ENCODE measurements around the gene CLEC16A.
"Not testable (repeated sequence)": the region's sequence is repeated elsewhere in the genome, so short reads cannot be mapped to it uniquely, and the experiment has no call there.

Gene CLEC16A

DNA sequence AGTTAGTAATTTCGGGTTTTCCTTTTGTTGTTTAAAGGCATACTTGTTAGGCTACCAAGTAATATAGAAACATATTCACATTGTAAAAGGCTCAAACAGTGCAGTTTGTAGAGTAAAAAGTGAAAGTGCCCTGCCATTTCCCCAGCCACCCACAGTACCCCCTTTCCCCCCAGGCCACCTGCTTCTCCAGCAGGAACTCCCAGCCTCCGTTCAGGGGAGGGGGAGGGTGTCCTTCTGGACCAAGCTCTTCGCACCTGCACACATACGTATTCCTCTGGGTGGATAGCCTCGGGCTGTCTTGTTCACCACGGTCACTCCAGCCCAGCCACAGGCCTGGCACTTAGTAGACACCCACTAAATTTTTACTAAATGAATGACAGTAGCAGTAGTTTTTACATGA, 144.5 kb downstream of the CLEC16A start:
- no peak for DNase-seq

DNA sequence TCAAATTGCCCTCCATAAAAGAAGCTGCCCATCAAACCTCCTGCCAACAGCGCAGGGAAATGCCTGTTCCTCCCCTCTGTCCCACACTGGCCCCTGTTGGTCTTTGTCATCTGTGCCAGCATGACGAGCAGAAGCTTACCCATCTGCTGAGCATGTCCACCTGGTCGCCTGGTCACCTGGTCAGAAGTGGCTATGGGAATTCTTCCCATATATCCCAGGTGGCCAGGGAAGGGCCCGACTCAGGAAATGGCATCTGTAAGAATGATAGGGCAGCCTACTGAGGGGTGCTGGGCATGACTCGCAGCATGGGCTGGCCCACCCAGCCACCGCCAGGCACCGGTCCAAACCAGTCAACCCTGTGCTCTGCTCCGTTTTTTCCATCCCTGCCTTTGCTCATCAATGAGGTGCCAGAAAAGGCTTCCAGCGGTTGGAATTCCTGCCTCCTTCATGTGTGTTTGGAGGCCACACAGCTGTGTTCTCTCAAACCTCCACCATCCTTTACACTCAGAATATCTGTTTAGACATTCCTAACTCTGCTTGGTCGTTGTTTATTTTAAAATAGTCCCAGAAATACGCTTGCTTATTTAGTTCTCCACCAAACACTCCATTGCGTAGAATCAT, 145.2 kb downstream of the CLEC16A start:
- DNase-seq = no peak

DNA sequence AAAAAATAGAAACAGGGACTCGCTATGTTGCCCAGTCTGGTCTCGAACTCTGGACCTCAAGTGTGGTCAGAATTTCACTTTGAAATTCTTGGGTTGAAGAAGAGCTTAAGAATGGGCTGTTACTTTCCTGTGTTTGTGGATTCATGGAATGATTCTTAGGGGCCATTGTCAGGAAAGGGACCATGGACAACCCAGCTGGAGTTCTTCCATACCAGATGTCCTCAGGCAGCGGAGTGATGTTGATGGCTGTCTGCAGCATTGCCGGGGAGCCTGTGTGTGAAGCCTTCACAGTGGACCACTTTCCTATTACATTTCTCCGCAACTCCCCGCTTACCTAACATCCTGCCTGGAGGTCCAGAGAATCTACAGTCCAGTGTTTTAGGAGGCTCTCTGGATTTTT, 145.9 kb downstream of the CLEC16A start:
- no peak for DNase-seq

DNA sequence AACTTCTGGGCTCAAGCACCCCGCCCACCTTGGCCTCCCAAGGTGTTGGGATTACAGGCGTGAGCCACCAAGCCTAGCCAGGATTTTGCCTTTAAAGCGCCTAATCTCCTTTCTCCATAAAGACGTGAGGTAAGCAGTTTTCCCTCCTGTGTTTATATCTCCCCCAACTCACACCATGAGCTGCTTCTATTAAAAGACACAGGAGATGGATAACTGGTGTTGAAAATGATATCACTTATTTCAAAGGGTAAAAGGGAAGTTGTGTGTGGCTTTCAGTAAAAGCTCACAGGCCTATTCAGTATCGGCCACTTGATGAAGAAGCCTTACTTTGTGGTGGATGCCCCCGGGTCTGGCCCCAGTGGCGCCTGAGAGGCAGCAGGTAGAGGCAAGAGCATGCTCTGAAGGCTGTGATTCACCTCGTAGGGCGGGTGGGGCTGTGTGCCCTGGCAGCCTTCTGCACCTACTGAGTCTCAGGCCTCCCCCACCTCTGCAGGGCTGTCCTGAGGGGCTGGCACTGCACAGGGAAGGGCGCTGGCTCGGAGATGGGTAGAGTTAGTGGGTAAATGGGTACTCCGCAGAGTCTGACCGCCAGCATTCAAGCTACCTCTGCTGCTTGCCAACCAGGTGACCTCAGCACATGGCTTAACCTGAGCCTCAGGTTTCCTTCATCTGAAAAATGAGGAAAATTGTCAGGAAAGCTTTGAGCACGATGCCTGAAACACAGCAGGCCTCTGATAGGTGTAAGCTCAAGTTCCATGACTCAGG, 146.8 kb downstream of the CLEC16A start:
- DNase-seq = no peak

DNA sequence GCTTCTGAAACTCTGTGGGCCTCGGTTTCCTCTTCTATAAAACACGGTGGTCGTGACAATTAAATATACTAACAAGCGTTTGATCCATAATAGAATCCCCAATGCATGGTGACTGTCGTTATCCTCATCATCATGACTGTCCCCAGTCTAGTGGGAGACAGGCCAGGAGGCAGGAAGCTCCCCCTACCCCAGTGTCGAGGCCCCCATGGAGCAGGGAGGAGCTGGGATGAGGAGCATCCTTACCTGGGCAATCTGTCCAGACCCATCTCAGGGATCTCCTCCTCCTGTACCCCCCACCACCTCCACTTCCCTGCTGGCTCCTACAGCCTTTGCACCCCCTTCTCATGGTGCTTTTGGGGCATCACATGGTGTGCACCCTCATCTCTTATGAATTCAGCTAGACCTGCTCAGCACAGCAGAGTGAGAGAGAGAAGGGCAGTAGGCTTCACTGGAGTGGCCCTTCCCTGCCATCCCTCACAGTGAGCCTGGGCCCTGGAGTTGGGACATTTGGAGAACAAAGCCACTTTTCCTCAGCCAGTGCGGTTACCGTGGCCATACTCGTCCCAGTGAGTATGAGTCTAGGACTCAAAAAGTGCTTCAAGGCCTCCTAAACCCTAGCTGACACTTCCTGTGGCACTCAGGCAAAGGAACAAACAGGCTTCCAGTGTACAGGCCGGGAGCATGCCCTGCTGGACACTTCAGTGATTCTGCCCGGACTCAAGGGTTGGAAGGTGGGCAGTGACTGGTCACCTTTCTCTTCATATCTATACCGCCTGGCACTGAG, 148.6 kb downstream of the CLEC16A start:
- DNase-seq = no peak

DNA sequence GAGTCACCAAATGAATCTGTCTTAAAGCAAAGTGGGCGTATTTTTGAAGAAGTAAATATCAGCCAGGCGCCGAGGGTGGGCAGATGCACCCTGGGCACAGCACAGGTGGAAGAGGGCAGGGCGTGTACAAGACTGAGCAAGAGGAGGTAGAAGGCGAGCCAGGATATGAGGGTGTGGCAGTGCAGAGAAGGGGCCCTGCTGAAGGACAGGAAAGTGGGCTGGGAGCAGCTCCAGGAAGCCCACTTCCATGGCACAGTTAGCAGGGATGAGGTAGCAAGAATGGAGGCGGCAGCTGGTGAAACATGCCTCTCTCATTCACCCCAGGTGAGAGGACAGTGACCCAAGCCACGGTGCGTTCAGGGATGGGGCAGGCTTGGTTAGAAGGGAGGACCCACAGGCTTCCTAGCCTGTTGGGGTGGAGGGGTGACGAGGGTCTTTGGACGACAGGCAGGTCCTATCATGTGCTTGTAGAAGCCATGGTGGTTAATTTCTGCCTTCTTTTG, 149.3 kb downstream of the CLEC16A start:
- DNase-seq = no peak

DNA sequence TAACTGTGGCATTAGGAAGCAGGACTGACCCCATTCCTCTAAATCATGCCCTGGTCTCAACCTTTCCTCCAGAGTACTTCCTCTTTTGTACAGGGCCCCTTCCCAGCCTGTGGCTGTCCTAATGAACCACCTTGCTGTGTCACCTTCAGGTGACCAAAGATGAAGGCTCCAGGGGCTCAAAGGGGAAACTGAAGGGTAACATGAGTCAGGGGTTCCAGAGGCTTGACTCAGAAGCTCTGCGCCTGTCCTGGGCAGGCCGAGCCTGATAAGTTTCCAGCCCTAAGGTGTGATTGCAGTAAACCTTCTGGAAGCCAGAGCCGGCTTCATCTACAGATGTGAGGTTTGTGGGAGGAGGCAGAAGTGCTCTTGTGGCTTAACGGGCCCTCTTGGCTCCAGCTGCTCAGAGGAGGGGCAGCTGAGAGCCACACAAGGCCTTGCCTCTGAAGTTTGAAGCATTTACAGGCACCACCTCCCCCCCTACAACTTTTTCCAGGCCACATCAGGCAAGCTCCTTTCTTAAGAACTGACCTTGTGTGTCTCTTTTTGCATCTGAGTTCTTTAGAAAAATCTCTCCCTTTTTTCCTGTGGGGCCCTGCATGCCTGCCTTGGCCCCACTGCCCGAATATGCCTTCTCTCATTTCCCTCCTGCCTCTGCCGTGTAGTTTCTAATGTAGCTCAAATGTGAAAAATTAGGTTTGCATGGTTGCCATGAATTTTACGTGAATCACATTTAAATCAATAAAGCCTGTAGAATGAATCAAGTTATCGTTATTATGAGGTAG, 149.9 kb downstream of the CLEC16A start:
- no peak for DNase-seq

DNA sequence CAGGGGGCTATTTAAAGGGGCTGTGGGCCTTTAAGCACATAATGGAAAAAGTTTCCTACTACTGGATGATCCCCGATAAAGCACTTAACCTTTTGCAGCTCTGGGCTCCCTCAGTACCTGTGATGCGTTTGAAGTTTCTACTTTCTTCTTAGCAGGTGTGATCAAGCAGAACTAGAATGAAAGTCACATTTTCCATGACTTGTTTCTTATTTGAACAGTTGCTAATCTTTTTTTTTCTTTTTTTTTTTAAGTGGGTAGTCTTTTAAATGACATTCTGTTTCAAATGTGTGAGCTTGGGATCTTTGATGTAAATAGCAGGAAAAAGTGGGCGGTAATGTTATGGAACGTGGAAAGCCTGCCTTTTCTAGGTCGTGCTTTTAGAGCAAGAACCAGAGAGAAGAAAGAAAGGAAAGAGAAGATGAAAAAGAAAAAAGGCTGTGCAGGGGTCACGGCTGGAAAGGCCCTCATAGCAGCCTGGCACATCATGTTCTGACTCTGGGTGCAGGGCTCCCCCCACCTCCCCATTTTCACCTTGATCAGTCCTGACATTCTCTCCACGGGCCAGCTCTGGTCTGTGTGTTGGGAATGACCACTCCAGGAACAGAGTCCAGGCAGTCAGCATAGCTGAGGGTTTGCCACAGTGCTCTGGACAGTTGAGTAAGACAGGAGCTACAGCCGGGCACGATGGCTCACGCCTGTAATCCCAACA, 150.6 kb downstream of the CLEC16A start:
- no peak for DNase-seq

DNA sequence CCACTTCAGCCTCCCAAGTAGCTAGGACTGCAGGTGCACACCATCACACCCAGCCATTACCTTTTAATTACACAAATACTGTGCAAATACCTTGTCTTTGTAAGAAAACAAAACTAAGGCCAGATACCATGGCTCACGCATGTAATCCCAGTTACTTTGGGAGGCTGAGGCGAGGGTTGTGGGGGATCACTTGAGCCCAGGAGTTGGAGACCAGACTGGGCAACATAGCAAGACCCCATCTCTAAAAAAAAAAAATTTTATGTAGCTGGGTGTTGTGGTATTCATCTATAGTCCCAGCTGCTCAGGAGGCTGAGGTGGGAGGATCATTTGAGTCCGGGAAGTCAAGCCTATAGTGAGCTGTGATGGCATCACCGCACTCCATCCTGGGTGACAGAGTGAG, 151.6 kb downstream of the CLEC16A start:
- no peak for DNase-seq

DNA sequence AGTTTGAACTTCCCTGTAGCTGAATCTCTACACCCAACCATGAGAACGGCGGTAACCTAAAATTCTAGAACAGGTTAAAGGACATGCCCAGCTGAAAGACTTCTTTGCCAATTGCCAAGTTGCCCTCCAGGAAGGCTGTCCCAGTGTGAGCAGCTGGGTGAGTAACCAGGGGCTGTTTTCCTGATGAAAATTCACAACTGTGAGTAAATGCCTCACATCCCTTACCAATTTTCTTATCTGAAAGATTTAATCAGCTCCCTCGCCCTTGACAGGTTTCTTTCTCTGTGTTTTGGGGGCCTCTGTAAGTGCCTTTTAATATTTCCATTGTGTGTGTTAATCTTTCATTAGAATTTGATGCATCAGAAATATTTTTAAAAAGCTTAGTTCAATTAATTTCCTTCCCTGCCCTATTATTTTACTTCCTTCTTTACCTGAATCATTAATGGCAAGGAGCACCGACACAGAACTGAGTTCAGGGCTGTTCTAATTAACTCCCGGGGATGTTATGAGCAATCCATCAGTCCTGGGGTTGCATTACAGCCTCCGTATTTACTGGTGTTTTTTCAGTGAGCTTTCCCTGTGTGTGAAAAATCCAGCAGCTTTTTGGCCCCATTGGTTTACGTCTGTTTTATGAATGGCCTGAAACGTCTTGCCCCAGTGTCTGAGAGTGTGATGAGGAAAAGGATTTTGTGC, 152.9 kb downstream of the CLEC16A start:
- no peak for DNase-seq

DNA sequence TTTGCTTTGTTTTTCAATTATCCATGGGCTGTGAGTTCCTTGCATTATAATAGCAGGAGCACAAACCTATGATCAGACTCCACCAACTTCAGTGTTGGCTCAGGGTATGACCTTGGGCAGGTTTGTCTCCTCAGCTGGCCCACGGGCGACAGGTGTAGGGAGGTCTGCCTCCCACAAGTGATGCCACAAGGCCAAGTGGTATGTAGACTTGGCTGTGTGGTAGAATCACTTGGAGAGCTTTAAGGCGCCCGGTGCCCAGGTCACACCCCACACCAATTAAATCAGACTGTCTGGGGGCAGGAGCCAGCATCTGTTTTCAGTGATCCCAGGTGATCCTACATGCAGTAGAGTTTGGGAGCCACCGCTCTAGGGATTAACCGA, 153.4 kb downstream of the CLEC16A start:
- DNase-seq = no peak

DNA sequence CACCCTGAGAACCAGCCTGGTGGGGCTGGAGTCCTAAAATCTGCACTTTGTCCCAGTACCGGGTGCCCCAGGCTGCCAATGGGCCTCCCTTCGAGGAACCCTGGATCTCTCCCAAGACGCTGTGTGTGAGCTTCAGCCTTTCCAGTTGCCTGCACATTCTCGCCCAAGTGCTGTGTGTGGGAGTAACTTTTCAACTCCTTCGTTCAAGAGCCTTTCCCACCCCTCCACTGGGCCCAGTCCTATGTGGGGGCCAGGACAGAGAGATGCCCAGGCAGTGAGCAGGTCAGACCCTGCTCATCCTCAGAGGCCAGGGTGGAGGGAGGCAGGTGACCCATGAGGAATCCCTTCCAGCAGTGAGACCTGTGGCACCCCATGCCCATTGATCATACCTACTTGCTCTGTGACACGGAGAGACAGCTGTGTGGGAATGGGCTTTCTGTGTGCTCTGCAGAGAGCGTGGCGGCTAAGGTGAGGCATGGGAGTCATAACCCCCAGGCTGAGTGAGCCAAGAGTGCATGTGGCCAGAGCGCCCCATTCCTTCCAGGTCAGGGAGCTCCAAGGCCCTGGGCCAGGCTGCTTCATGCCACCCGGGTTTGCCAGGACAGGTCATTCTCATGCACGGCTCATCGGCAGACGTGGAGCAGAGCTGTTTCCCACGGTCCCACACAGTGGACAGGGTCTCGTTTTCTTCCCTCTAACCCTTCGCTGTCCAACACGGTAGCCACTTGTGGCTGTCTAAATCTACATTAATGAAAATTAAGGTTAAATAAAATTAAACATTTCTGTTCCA, 154.4 kb downstream of the CLEC16A start:
- no peak for DNase-seq

DNA sequence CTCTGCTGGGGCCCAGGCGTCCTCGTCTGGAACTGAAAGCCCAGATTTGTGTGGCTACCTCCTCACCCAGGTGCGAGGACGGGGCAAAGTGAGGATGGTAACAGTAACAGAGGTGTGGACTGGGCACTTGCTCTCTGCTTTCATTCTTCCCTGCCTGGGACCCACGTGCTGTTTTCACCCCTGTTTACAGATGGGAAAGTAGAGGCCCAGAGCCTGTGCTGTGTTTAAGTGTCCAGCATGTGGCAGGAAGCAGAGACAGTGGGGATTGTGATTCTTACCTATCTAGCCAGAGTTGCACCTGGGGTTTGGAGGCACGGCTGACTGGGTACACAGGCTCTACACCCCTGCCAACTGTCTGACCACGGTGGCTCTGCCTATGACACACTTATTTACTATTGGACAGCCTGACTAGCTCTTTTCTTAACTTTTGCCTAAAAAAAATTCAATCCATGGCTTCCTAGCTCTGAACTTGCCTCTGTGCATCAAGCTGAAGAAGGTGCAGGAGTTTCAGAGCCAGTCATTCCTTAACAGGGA, 155.4 kb downstream of the CLEC16A start:
- no peak for DNase-seq

DNA sequence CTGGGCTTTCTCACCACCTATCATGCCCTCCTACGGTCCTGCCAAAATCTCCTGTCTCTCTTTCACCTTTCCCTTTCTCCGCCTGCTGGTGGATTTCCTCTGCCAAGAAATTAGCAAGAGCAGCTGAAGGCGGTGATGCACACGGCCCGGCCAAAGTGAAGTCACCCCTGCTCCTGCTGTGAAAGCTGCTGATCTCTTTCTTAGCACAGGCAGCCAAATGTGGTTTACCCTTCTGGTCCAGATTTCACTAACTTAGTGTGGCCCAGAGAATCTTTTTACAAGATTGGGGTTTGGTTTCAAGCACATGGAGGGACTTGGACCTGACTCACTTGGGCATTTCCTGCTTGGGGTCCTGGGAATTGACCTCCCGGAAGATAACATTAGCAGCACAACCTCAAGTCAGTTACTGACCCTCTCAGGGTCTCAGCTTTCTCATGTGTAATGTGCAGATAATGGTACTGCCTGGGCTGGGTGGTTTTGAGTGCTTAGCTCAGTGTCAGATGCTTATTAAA, 155.9 kb downstream of the CLEC16A start:
- DNase-seq = no peak

DNA sequence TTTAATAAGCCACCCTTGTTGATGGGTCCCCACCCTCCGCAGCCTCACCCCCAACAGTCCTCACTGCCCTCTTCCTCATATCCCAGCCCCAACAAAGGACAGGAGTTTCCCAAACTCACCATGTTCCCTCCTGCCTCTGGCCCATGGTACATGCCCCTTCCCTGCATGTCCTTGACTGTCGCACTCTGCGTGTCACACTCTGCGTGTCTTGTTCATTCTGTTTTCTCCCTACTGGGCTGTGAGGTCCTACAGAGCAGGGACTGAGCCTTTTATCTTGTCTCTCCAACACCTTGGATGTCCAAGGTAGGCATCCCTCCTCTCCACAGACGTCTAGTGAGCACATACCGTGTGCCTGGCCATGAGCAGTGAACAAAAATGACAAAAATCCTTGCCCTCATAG, 156.9 kb downstream of the CLEC16A start:
- no peak for DNase-seq

DNA sequence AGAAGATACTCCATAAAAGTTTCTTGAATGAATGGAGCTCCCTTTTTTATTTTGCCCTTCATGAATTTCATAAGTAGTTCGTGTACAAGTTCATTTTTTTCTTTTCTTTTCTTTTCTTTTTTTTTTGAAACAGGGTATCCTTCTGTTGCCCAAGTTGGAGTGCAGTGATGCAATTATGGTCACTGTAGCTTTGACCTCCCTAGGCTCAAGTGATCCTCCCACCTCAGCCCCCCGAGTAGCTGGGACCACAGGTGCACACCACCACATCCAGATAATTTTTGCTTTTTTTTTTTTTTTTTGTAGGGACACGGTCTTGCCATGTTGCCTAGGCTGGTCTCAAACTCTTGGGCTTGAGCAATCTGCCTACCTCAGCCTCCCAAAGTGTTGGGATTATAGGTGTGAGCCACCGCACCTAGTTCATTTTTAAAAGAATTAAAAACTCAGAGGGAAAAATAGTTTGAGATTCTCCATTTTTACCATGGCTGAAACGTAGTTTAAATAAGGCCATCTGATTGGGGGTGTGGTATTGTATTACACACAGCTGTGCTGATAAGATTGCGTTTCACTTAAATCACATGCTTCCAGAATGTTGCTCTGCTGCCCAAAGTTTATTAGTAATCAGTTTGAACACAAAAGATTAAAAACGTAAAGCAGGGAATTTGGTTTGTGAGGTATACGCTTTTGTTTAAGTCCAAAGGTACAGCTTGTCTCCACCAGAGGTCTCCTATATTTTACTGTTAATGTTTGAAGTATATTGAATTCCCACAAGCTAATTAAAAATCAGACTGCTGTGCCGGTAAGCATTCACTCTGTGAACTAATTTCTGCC, 157.5 kb downstream of the CLEC16A start:
- DNase-seq = no peak

DNA sequence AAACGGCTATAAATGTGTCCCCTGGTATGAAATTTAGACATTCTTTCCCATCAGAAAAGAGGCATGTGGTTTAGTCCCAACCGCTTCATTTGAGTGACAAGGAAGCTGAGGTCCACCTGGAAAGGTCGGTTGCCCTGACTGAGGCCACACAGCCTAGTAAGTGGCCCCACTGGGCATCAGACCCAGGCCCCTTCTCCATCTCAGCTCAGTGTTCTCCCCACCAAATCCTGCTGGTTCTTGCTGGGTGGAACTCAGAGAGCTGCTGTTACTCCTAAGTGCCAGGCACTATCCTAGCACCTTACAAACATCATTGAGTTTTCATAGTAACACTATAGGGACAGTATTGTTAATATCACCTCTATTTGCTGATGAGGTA, 158.1 kb downstream of the CLEC16A start:
- DNase-seq = no peak

DNA sequence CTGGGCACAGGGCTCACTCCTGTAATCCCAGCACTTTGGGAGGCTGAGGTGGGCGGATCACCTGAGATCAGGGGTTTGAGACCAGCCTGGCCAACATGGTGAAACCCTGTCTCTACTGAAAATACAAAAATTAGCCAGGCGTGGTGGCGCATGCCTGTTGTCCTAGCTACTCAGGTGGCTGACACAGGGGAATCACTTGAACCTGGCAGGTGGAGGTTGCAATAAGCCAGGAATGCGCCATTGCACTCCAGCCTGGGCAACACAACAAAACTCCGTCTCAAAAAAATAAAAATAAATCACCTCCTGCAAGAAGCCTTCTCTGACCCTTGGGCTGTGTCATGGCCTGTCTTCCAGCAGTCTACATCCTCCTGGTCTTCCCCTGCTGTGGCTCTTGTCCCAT, 158.9 kb downstream of the CLEC16A start:
- not testable (repeated sequence) for DNase-seq
